H1 (cell line): Measurements from ENCODE around the gene SOCS7. TPM values are rescaled to one million over a fixed set of nuclear protein-coding genes. Genes with fewer than 3 reads are reported as not detected.

Source experiments
- EGR1 ChIP-seq: IDR thresholded peaks from 2 replicates; pipeline ENCODE4 v1.6.1; 2011; ENCODE audit warnings: low read depth, low read length, borderline replicate concordance
- GTF2F1 ChIP-seq: IDR thresholded peaks from 2 replicates; pipeline ENCODE4 v1.6.1; 2012; ENCODE audit warnings: low read depth, low read length, improper control_type of control experiment, borderline replicate concordance
- RAD21 ChIP-seq, 2 experiments: IDR thresholded peaks in 1 of 2; conservative IDR thresholded peaks in 1 of 2; 2 replicates each; pipeline ENCODE4 v1.6.1; 2011; ENCODE audit warnings: low read depth in 2 of 2, low read length in 2 of 2, improper control_type of control experiment in 1 of 2, inconsistent platforms in 1 of 2, mild to moderate bottlenecking in 1 of 2, moderate library complexity in 1 of 2
- TEAD4 ChIP-seq: IDR thresholded peaks from 2 replicates; pipeline ENCODE4 v1.6.1; 2012; ENCODE audit warnings: low read depth, low read length, inconsistent platforms, mixed read lengths
- polyA plus RNA-seq, 7 experiments: library from polyadenylated mRNA; depleted of rRNA in 3 of 7; stranded (reverse) in 5 of 7; unstranded in 2 of 7; fragments of >200 nt in 5 of 7; fragments of 200-250 nt in 2 of 7; gene quantifications; 1 replicate in 5 of 7; 2 replicates in 1 of 7; 4 replicates in 1 of 7; pipeline versions ENCODE4 v1.2.1 to v1.2.3, GENCODE V29; 2011 to 2013; ENCODE audit warnings: missing spikeins in 2 of 7, mixed read lengths in 2 of 7
- total RNA-seq: library from RNA; stranded (reverse); fragmentation: NEBNext Ultra II Directional; extraction: Animal tissue kit (Norgen Biotek cat#: 25700); gene quantifications from 2 replicates; pipeline ENCODE4 v1.2.1, GENCODE V29; 2021
- TF ChIP-seq, protein P1 (sequence below), 3 experiments: IDR thresholded peaks; 1 replicate in 2 of 3; 2 replicates in 1 of 3; pipeline versions ENCODE4 v1.5.1 to v1.6.1; 2011; ENCODE audit warnings: low read length in 3 of 3, mild to moderate bottlenecking in 3 of 3, inconsistent platforms in 2 of 3, low read depth in 1 of 3, moderate library complexity in 1 of 3; ENCODE audit not compliant: insufficient read depth in 1 of 3; ENCODE audit errors: control extremely low read depth in 1 of 3

Gene SOCS7
- total and polyA plus RNA-seq, 2 of the 8 experiments (the other 6 are each of a cell fraction or from before 2014, with no cell fraction given): 13.5 to 26.9 TPM

DNA sequence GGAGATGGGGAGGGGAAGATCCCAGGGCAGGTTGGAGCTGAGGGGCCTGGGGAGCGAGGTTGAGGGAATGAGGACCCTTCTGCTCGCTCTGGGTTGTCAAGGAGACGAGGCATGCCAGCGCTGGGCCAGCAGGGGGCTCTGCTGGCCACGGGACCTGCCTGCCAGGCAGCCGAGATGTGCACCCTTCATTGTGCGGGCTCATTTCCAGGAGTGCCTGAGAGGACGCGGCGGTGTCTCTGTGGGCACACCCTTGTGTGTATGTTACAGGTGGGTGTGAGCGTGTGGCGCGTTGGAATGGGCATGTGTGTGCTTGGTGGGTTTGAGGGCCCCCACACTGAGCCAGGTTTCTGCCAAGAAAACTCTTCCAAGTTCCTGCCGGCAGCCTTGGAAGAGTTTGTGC is 92.5 kb downstream of the SOCS7 start (continued):
- TF ChIP-seq, protein P1, sequence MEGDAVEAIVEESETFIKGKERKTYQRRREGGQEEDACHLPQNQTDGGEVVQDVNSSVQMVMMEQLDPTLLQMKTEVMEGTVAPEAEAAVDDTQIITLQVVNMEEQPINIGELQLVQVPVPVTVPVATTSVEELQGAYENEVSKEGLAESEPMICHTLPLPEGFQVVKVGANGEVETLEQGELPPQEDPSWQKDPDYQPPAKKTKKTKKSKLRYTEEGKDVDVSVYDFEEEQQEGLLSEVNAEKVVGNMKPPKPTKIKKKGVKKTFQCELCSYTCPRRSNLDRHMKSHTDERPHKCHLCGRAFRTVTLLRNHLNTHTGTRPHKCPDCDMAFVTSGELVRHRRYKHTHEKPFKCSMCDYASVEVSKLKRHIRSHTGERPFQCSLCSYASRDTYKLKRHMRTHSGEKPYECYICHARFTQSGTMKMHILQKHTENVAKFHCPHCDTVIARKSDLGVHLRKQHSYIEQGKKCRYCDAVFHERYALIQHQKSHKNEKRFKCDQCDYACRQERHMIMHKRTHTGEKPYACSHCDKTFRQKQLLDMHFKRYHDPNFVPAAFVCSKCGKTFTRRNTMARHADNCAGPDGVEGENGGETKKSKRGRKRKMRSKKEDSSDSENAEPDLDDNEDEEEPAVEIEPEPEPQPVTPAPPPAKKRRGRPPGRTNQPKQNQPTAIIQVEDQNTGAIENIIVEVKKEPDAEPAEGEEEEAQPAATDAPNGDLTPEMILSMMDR (IDR thresholded peaks at IDR 0.05; ENCODE audit: control extremely low read depth in 1 of 3, insufficient read depth in 1 of 3, low read depth in 1 of 3, low read length in 3 of 3): peak; percentile 90 to 95 (median 94)
- TF ChIP-seq TEAD4 (peak; percentile 77), GTF2F1 (no peak), RAD21 (IDR thresholded peaks at IDR 0.05 in 1 of 2, conservative IDR thresholded peaks at IDR 0.05 in 1 of 2; ENCODE audit: low read depth in 2 of 2, low read length in 2 of 2) (peak; percentile 88 to 90), EGR1 (0 out of 2 replicates have a peak, but pooled peaks have one; percentile 8)
